Kasumi-1 (cell line): ENCODE data around the gene DCLK2.

ENCODE experiments used
- DNase-seq, 2 experiments: peaks; one replicate each; lab custom pipeline; 2025; lab: John Stamatoyannopoulos, UW

Gene DCLK2

GRCh38 chr4:150117629-150118028 lies 39.4 kb downstream of the DCLK2 start:
- no peak for DNase-seq

GRCh38 chr4:150119492-150119891 lies 41.2 kb downstream of the DCLK2 start:
- no peak for DNase-seq

DNA sequence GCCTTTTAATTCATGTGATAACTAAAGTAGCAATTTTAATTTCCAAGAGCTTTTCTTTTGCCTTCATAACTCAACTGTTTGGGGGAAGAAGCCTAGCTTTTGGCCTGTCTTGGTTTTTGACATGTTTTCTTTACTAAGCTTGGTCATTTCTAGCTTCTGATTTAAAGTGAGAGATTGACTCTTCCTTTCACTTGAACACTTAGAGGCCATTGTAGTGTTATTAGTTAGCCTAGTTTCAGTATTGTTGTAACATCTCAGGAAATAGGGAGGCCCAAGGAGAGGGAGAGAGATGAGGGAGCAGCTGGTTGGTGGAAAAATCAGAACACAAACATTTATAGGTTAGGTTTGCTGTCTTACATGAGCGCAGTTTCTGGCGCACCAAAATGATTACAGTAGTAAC lies 44.8 kb downstream of the DCLK2 start:
- DNase-seq = no peak

DNA sequence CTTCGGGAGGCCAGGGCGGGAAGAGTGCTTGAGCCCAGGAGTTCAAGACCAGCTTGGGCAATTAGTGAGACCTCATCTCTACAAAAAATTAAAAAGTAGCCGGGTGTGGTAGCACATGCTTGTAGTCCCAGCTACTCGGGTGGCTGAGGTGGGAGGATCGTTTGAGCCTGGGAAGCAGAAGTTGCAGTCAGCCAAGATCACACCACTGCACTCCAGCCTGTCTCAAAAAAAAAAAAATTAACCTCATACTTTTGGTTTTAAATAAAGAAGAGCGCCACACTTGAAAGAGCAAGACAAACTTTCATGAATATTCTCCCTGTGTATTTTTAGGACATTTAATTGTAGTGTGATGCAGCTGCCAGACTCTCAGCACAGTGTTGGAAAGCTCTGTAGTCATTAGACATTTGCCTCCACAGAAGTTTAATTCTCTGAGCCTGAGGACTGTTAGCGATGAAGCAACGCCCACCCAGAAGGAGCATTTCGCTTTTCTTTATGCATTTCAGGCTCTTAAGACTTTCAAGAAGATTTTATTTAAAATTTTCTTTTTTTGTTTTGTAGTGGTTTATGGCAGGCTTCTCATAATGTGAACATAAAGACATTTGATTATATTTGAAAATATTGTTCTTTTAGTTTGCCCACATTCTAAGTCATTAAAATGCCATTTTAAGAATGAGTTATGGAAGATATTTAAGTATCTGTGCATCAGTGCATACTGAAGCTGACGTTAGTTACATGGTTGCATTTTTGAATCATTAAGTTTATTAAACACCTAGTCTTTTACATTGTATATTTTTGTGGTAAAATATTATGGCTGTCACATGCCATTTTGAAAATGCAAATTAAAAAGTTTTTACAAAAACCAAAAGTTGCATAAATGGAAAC lies 45.8 kb downstream of the DCLK2 start:
- DNase-seq = peak; percentile 6 to 12

- DNase-seq = peak; percentile 62 to 73
Measured at GRCh38 chr4:150126201-150126863, 48.1 kb downstream of the DCLK2 start.

DNA sequence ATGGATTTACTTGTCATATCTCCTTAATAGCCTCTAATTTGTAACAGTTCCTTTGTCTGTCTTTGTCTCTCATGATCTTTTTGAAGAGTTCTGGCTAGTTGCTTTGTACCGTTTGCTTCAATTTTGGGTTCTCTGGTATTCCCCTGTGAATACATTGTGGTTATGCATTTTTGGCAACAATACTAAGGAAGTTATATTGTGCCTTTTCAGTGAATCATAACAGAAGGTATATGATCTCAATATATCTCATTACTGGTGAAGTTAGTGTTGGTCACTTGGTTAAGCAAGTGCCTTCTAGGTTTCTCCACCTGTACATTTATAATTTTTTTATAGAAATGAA lies 48.6 kb downstream of the DCLK2 start:
- no peak for DNase-seq

- no peak for DNase-seq
Measured at GRCh38 chr4:150127757-150128156, 49.5 kb downstream of the DCLK2 start.

DNA sequence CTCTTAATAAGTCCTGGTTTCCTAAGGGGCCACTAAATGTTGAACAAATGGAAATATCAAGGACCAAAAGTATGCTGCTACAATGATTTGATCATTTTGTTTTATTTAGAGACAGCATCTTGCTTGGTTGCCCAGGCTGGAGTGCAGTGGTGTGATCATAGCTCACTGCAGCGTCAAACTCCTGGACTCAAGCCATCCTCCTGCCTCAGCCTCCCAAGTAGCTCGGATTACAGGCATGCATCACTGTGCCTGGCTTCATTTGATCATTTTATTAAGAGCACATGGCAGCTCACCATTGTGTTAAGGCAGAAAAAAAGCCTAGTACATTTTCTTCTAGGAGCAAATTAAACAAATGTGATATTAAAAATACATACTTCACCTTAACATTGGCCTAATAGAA lies 52.7 kb downstream of the DCLK2 start:
- no peak for DNase-seq

GRCh38 chr4:150131581-150132228 lies 53.5 kb downstream of the DCLK2 start:
- DNase-seq = no peak

- no peak for DNase-seq
Measured at GRCh38 chr4:150133605-150134004, 55.4 kb downstream of the DCLK2 start.

DNA sequence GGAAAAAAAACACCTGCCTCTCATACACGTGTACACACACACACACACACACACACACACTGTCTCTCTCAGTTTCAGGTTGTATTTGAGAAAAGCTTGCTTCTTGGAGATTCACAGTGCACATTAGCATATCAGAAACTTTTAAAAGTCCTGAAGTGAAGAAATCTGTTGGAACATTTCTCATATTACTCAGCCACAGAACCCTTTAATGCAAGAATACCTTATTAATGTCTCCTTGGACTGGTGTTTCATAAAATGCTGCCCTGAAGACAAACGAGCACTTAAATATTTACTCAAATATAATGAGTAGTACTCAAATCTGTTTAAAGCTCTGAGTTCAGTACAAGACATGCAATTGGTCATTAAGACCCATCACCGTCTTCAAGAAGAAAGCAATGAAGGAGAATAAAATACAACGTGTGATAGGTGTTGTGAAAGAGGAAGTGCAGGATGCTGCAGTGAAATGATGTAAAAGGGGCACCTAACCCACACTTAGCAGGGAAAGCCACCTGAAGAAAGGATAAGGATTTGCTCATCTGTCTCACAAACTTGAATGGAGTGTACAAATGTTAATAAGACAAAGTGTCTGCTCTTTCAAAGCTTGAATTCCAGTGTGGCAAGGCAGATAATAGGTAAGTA lies 57.0 kb downstream of the DCLK2 start:
- DNase-seq = peak in 1 of 2 experiments; percentile 20

- DNase-seq = no peak
Measured at GRCh38 chr4:150136036-150136435, 57.8 kb downstream of the DCLK2 start.

DNA sequence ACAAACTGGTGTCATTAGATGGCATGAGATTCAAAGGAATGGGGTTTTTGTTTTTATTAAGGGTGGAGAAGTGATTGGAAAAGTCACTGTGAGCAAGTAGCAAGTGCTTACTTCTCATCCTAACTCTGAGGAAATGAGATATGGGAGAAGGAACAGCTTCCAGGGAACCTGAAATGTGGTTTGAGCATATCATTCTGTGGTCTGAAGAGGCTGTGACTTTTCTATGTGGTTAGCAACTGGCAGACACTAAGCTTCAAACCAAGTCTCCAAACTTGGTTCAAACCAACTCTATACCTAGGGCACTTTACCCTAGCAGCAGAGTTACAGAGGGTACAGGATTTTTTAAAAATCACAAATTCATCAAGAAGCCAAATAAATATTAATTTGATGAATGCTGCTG lies 58.2 kb downstream of the DCLK2 start:
- no peak for DNase-seq

DNA sequence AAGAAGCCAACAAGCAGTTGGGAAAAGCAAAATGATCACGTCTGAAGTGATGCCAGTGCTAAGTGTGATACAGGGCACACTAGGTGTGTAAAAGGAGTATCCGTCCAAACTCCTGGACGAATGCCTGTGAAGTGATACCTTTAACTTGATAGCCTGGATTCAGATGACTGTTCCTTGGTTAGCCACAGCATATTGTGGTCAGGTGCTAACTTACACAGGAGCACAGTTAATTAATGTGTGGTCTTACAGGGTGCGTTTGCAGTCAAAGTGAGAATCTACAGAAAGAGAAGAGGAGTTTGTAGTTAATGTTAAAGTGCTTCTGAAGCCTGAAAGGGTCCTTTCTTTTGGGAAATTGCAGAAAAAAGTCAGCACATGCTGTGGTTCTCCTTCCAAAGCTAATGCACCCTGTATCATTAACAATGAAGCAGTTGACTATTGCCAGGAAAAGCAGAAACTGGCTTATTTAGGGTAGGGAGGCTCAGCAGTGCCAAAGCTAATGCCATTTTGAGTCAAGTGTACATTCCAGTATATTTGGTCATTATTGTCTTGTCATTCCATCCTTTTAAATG lies 61.1 kb downstream of the DCLK2 start:
- no peak for DNase-seq

DNA sequence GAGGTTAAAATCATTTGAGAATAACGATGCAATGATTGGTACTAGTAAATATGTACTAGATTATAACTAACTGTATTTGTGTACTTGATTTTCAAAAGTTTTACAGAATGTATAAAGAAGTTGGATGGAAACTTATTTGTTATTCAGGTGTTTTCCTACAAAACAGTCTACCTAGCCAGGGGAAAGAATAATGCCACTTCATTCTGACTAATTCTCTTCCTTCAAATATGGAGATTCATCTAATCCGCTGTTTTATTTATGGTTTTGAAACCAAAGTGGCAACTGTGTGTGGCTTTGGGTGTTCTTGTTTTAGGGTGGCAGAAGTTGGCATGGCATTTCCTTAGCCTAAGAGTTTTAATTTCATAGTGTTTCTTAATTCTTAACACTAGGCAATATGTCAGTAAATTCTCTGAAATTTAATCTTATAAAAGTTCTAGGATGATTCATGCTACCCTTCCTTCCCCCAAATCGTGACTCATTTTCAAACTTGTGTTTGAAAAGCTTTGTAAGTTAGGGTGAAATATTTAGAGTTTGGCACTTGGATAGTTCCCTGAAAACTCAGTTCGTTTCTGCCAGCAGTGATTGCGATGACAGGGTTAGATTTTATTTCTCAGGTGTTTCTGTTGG lies 62.6 kb downstream of the DCLK2 start:
- DNase-seq = no peak

DNA sequence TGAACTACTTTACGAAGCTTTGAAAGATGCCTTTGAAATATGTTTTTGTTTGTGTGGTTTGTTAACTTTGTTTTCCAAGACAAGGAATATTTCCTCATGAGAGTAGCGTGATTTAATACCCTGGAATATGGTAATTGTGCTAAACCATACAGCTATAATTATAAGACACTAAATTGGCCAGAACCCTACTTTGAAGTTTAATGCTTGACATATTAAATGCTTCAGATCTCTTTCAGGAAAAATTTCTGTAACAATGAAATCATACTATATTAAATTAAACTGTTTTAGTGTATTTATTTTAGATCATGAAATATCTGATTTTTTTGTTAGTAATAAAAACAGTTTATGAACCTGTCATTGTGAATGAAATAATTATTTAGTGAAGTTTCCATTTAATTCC lies 63.5 kb downstream of the DCLK2 start:
- no peak for DNase-seq

DNA sequence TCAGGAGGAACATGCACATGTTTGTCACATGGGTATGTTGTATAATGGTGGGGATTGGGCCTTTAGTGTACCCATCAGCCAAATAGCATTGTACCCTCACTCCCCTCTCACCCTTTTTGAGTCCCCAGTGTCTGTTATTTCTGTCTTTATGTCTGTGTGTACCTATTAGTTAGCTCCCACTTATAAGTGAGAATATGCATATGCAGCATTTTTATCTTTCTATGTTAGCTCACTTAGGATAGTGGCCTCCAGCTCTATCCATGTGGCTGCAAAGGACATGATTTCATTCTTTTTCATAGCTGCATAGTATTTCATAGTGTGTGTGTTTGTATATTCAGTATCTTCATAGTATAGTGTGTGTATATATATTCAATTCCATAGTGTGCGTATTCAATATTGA lies 64.6 kb downstream of the DCLK2 start:
- no peak for DNase-seq

GRCh38 chr4:150145090-150145945 lies 67.1 kb downstream of the DCLK2 start:
- DNase-seq = no peak

GRCh38 chr4:150145946-150146340 lies 67.7 kb downstream of the DCLK2 start:
- no peak for DNase-seq

DNA sequence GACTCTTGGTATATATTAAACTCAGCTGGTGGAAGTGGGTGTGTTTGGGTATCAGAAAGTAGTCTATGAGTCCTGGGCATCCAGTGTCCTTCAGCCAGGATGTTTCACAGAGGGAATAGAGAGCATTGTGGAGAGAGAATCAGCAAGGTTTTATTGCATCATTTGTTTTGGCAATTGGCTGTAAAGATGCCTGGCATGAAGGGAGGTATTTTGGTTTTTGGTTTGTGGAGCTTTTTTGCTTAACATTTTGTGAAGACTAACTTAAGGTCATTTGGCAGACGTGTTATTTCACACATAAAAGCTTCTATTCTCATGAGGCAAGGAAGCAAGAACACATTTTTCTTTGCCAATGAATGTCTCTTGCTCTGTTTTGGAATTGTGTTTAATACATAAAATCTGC lies 71.1 kb downstream of the DCLK2 start:
- DNase-seq = no peak

DNA sequence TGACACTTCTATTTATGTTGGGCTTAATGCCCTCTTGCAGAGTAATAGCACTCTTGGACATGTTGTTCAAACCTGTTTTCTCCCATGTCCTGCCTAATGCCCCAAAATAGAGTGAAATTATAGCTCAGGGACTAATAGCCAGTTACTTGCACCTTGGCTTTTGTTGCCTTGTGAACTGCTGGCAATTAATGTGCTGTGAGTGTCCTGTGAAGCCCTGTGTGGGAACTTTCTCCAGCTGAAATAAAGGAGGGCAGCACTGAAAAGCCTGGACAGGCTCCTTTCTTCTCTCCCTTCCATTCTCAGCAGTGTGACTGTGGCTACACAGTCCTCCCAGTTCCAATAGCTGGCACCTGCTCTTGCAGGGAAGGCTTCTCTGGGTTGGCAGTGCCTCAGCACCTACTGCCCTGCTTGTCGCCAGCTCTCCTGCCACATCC lies 72.4 kb downstream of the DCLK2 start:
- no peak for DNase-seq
